ENCODE measurements around the gene KIRREL1. TPM values are rescaled to one million over a fixed set of nuclear protein-coding genes. Genes with fewer than 3 reads are reported as not detected.

The KIRREL1 gene
- total RNA-seq, 1 experiment from 2014 or later, result 30.5 TPM

- DNase-seq, result no peak
- Histone ChIP-seq H3K4me1 (ENCODE audit: insufficient read depth, low read length) (peaks cover 45% of the 10 kb centered on the region), H3K27ac (ENCODE audit: insufficient read length, low read depth, low read length) (peak overlapping the region; percentile 50), H3K23me2 (ENCODE audit: insufficient read length, low read depth, low read length, poor library complexity, severe bottlenecking) (peaks cover 4% of the 10 kb centered on the region), H3K9me3 (ENCODE audit: control insufficient read depth, low read depth, low read length) (no peaks in the 10 kb centered on the region), H4K5ac (ENCODE audit: insufficient read length, low read depth, low read length) (no peak overlapping the region), H3K79me1 (ENCODE audit: insufficient read depth, low read depth, low read length, poor library complexity, severe bottlenecking) (no peaks in the 10 kb centered on the region), H4K8ac (replicated peaks; ENCODE audit: insufficient read length, low read depth, low read length) (no peak overlapping the region), H2AFZ (ENCODE audit: low read length) (no peak overlapping the region), H3K14ac (ENCODE audit: insufficient read depth, low read length) (no peak overlapping the region), H4K91ac (ENCODE audit: insufficient read length, low read depth, low read length) (no peak overlapping the region), H3K18ac (ENCODE audit: insufficient read length, low read depth, low read length) (no peak overlapping the region), H4K20me1 (ENCODE audit: control insufficient read depth, insufficient read depth, insufficient read length) (no peaks in the 10 kb centered on the region), H3K79me2 (ENCODE audit: insufficient read depth, low read length) (no peaks in the 10 kb centered on the region), H3K4me2 (ENCODE audit: insufficient read depth, insufficient read length, low read length) (peak overlapping the region; percentile 32), H3K4ac (ENCODE audit: low read depth, low read length) (no peak overlapping the region), H3K9ac (ENCODE audit: extremely low read depth, insufficient read length, low read length) (no peak overlapping the region), H3K56ac (ENCODE audit: insufficient read length, low read depth, low read length) (no peak overlapping the region), H2BK20ac (ENCODE audit: low read depth, low read length, poor library complexity, severe bottlenecking) (no peak overlapping the region), H2BK12ac (ENCODE audit: insufficient read length, low read depth, low read length) (no peak overlapping the region), H3K27me3 (ENCODE audit: insufficient read depth, low read length) (no peaks in the 10 kb centered on the region), H3T11ph (ENCODE audit: low read length) (no peak overlapping the region), H2BK5ac (ENCODE audit: insufficient read length, low read length) (no peak overlapping the region), H2BK120ac (ENCODE audit: low read depth, low read length, poor library complexity, severe bottlenecking) (no peak overlapping the region), H2BK15ac (ENCODE audit: low read depth, low read length) (no peak overlapping the region), H2AK5ac (ENCODE audit: insufficient read length, low read length) (no peak overlapping the region), H3K23ac (ENCODE audit: insufficient read length, low read depth, low read length) (no peak overlapping the region)
- no peaks in the 10 kb centered on the region for H3K9me3 Mint-ChIP-seq
- H3K27ac Mint-ChIP-seq, result peak overlapping the region; percentile 94 to 98 (median 97)
- peak overlapping the region in 1 of 2 experiments; percentile 48; a peak in 2 of 5 replicates for H3K4me3 Mint-ChIP-seq
- H3K4me1 Mint-ChIP-seq, result peaks cover 92% of the 10 kb centered on the region in 2 experiments
- TF ChIP-seq CTCF (conservative IDR thresholded peaks at IDR 0.05), result no peak
- peaks cover 1% of the 10 kb centered on the region; the same call in 1 of the 2 replicates for H3K27me3 Mint-ChIP-seq (ENCODE audit: low read depth)
- no CpG with 5 or more reads among the region's 6 CpGs for WGBS (ENCODE audit: extremely low coverage, insufficient read length, low lambda C conversion rate)
- no peaks in the 10 kb centered on the region for H3K36me3 Mint-ChIP-seq (ENCODE audit: insufficient read depth in 1 of 3, low read depth in 3 of 3)
These were observed 109.6 kb downstream of the KIRREL1 start for GRCh38 chr1:158102881-158103674.

Data from H9 (cell line).